Mucosa of gallbladder (tissue), 1 donor: ENCODE results near the gene ARRB1. TPM values are rescaled to one million over a fixed set of nuclear protein-coding genes. Genes with fewer than 3 reads are reported as not detected.

Source experiments
- DNase-seq: peaks from one replicate; pipeline ENCODE4 v3.0.0-alpha.2; 2020; ENCODE audit warnings: low spot score
- total RNA-seq: library from RNA; stranded (reverse); gene quantifications from one replicate; pipeline ENCODE4 v1.2.1, GENCODE V29; 2021
- donor health status: DM: no; HTN: no; CAD: no.

The ARRB1 gene
- total RNA-seq, 1 donor from 2014 or later: 57.7 TPM

GRCh38 chr11:75233754-75234172 lies 117.7 kb downstream of the ARRB1 start:
- DNase-seq: peak; percentile 54

- DNase-seq: no peak
Measured at GRCh38 chr11:75230621-75231020, 120.8 kb downstream of the ARRB1 start.

DNA sequence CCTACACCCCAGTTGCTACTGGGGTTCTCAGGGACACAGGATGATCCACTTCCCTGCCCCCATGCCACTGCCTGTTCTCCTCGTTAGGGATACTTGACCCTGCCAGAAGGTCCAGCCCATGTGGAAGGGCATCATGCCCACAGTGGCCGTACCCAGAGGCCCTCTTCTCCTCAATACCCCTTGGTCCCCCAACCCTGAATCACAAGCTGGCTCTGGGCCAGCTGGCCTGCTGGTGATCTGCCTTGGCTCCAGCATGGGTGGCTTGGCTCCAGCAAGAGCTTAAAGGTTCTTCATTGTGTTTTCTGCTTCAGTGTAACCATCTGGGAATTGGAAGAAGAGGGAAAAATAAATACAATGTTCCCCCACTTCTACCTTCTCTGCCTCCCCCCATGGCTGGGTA lies 122.0 kb downstream of the ARRB1 start:
- no peak for DNase-seq

DNA sequence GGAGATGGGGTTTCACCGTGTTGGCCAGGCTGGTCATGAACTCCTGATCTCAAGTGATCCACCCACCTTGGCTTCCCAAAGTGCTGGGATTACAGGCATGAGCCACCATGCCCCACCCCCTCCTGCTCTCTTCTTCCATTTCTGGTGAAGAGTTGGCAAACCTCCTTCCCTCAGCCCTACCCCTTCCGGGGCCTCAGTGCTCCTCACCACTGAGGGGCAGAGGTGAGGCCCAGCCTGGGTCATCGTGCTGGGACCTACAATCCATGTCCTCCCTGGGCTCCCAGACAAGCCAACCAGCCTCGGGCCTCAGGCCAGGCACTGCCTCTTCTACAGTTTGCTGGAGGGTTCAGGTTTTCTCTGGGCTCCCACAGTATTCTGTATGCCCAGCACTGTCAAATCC lies 125.7 kb downstream of the ARRB1 start:
- DNase-seq: no peak

DNA sequence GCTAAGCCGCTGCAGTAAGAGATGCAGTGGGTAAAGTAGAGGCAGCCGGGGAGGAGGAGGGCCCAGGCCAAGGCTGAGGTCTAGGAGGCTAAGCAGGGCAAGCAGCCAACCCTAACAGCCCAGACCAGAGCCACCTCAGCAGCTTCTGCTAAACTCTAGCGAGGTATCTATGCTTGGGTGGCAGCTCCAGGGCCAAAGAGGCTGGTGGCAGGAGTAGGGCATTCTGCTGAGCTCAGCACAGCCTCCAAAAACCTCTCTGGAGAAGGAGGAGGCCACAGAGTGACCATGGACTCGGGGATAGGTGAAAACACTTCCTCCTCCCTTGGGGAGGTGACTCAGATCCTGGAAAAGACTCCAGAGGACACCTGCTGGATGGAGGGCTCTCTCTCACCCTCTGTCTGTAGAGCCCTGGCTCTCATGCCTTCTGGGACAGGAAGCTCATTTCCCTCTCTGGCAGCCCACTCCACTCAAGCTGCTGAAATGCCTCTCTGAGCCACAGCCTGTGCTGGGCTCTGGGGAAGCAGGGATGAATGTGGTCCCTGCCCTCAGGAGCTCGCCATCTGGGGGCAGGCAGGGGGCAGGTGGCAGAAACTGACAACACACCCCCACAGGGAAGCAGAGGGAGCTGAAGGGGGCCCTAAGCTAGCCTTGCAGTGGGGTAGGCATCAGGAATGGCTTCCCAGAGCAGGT lies 127.4 kb downstream of the ARRB1 start:
- DNase-seq: no peak

GRCh38 chr11:75219869-75220268 lies 131.6 kb downstream of the ARRB1 start:
- DNase-seq: no peak

DNA sequence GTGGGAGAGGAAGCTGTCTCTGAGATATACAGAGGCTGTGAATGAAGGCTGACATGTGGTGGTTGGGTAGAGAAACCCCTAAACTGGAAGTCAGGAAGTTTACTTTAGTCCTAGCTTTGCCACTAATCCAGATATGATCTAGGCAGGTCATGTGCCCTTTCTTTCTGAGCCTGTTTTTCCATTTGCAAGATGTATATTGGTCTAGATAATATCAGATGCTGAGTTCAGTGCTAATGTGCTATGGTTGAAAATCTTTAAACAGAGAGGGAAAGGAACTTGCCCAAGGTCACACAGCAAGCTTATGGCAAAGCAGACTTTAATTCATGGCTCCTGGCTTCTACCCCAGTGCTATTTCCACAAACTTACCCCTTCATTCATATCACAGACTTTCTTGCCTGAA lies 136.6 kb downstream of the ARRB1 start:
- no peak for DNase-seq

DNA sequence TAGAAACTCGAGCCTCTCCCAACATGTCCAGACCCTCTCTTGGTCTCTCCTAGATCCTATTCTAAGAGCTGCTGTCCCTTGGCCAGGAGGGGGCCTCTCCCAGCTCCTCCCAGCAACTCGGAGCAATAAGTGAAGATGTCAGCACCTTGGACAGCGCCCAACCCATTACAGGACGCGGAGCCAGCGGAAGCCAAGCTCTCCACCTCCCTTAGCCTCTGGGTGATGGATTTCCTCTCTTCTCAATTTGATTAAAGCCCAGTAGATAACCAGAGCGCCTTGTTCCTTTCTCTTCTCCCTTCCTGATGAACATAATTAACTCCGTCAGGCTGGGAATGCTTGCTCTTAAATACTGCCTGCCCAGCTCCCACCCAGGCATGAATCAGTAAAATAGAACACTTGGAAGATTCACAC lies 137.0 kb downstream of the ARRB1 start:
- peak; percentile 86 for DNase-seq

Other genes starting within 250 kb of the ARRB1 start
- gene SLCO2B1, start 200.6 kb downstream of the ARRB1 start, total RNA-seq: 112 TPM
- gene TPBGL, start 110.9 kb downstream of the ARRB1 start, total RNA-seq: 0.17 TPM
- 1,626 TPM for gene RPS3, start 47.9 kb upstream of the ARRB1 start, total RNA-seq
- gene KLHL35, start 81.5 kb upstream of the ARRB1 start, total RNA-seq: 1.4 TPM
- 16.7 TPM for gene GDPD5, start 174.3 kb upstream of the ARRB1 start, total RNA-seq
- 141 TPM for gene SERPINH1, start 210.6 kb upstream of the ARRB1 start, total RNA-seq